Ovary (tissue), 9 donors: ENCODE results near the gene CCL28. TPM values are rescaled to one million over a fixed set of nuclear protein-coding genes. Genes with fewer than 3 reads are reported as not detected.

ENCODE experiments used
- DNase-seq, 5 donors: peaks; one replicate each; pipeline ENCODE4 v3.0.0-alpha.2; 2019 to 2020
- H3K27ac ChIP-seq, 2 donors: fragments of 200-600 bp; one replicate each; pipeline versions ENCODE4 v1.5.1 to v1.8.0; 2019 to 2022
- H3K27me3 ChIP-seq: fragments of 200-600 bp; one replicate; pipeline ENCODE4 v1.8.0; 2022
- H3K36me3 ChIP-seq: fragments of 200-600 bp; sonication (generic); one replicate; pipeline ENCODE4 v1.5.1; 2019
- H3K4me1 ChIP-seq: one replicate; pipeline ENCODE4 v1.8.1; 2013; ENCODE audit warnings: mild to moderate bottlenecking, moderate library complexity; ENCODE audit not compliant: insufficient read depth
- H3K4me3 ChIP-seq: fragments of 200-600 bp; sonication (generic); one replicate; pipeline ENCODE4 v1.5.1; 2017
- H3K9me3 ChIP-seq, 2 donors: fragments of 200-600 bp in 1 of 2; sonication (generic) in 1 of 2; one replicate each; pipeline versions ENCODE4 v1.5.1 to v1.8.1; 2013 to 2019; ENCODE audit warnings: mild to moderate bottlenecking in 1 of 2, moderate library complexity in 1 of 2
- EP300 ChIP-seq: sonication (generic); formaldehyde crosslinking; IDR thresholded peaks from one replicate; pipeline ENCODE4 v1.6.1; 2017; ENCODE audit warnings: antibody characterized with exemption
- POLR2A ChIP-seq: fragments of 450-650 bp; IDR thresholded peaks from one replicate; pipeline ENCODE4 v1.6.1; 2017; ENCODE audit warnings: antibody characterized with exemption, mild to moderate bottlenecking, moderate library complexity
- WGBS, 3 donors: extraction: QIAGEN DNeasy Blood & Tissue Kit in 1 of 3; methylation state at CpG; one replicate each; pipeline versions ENCODE4 v1.1.5 to v1.1.7; 2013 to 2017; 5-methylcytosine and 5-hydroxymethylcytosine counted together
- intact Hi-C, 4 donors: fragments of 100-400 bp; cut with DNase I; formaldehyde crosslinking; loops; one replicate each; pipeline versions ENCODE4 v1.11.0 to v1.15.1; 2022 to 2023
- polyA plus RNA-seq, 2 donors: library from polyadenylated mRNA; stranded (reverse); fragments of 200-250 nt in 1 of 2; fragments of 350-450 nt in 1 of 2; fragmentation: Illumina TruSeq in 1 of 2; extraction: RNeasy Lipid Tissue Mini Kit (QIAGEN cat#74804) in 1 of 2; gene quantifications; one replicate each; pipeline ENCODE4 v1.2.3, GENCODE V29; 2013 to 2014
- total RNA-seq, 7 donors: library from RNA; depleted of rRNA in 2 of 7; stranded (reverse); fragments of >200 nt in 2 of 7; fragmentation: NEBNext Ultra II Directional in 3 of 7; extraction: Animal tissue kit (Norgen Biotek cat#: 25700) in 3 of 7; gene quantifications; one replicate each; pipeline versions ENCODE4 v1.1.0 to v1.2.4, GENCODE V29; 2016 to 2023
- TF ChIP-seq, protein P1 (sequence below), 3 donors: fragments of 450-650 bp in 2 of 3; fragments of 200-600 bp in 1 of 3; IDR thresholded peaks; one replicate each; pipeline versions ENCODE4 v1.5.1 to v1.8.0; 2016 to 2022; ENCODE audit warnings: antibody characterized with exemption in 3 of 3, mild to moderate bottlenecking in 1 of 3
- donor health status: DM: no; HTN: no; CAD: no; lungs with moderate emphysema.
- donor health status: DM: no; HTN: no; CAD: no.
- donor health status: Bipolar disorder and iron deficiency.
- donor health status: DM: yes; HTN: yes; CAD: no.
- donor health status: DM: no; HTN: no; CAD: no.
- donor health status: DM: yes; HTN: yes; CAD: no.

Gene CCL28
- total and polyA plus RNA-seq, 9 donors: 0.59 to 3.2 (median 1.9) TPM; not detected in 1

DNA sequence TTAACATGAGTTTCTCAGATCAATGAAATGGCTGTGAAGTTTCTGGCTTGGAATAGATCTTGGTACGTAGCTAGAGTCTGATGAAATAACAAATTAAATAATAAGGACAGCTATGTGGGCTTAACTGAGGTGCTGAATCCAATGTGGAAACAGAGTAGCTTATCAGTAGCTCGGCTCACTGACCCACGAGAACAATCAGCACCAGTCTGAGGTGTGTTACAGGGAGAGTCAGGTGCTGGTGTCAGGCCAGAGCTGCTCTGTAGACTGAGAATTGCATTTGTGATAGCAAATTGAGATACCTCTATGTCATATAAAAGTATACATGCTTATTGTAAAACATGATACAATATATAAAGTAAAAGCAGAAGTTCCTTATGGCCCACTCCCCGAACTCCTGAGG is 21.2 kb upstream of the CCL28 start:
- Histone ChIP-seq H3K4me3 (no peak overlapping the region), H3K36me3 (no peaks in the 10 kb centered on the region), H3K27me3 (no peaks in the 10 kb centered on the region), H3K27ac (no peak overlapping the region), H3K4me1 (no peaks in the 10 kb centered on the region), H3K9me3 (no peaks in the 10 kb centered on the region)
- intact Hi-C loops: no loop called here
- DNase-seq: no peak
- TF ChIP-seq, protein P1, sequence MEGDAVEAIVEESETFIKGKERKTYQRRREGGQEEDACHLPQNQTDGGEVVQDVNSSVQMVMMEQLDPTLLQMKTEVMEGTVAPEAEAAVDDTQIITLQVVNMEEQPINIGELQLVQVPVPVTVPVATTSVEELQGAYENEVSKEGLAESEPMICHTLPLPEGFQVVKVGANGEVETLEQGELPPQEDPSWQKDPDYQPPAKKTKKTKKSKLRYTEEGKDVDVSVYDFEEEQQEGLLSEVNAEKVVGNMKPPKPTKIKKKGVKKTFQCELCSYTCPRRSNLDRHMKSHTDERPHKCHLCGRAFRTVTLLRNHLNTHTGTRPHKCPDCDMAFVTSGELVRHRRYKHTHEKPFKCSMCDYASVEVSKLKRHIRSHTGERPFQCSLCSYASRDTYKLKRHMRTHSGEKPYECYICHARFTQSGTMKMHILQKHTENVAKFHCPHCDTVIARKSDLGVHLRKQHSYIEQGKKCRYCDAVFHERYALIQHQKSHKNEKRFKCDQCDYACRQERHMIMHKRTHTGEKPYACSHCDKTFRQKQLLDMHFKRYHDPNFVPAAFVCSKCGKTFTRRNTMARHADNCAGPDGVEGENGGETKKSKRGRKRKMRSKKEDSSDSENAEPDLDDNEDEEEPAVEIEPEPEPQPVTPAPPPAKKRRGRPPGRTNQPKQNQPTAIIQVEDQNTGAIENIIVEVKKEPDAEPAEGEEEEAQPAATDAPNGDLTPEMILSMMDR (IDR thresholded peaks at IDR 0.05): no peak
- no peak for TF ChIP-seq EP300
- TF ChIP-seq POLR2A: no peak
- WGBS, 3 donors: 45 to 50% (median 48%) methylated on average over 4 of the region's 4 CpGs

- DNase-seq: no peak
- Histone ChIP-seq H3K27me3 (no peaks in the 10 kb centered on the region), H3K36me3 (no peaks in the 10 kb centered on the region), H3K27ac (no peak overlapping the region), H3K4me3 (no peak overlapping the region), H3K4me1 (no peaks in the 10 kb centered on the region), H3K9me3 (no peaks in the 10 kb centered on the region)
- WGBS, 3 donors: 14 to 19% (median 16%) methylated on average over 3 of the region's 3 CpGs
- TF ChIP-seq POLR2A: no peak
- no peak for TF ChIP-seq EP300
- TF ChIP-seq, protein P1 (IDR thresholded peaks at IDR 0.05): no peak
- intact Hi-C loops: no loop called here
Observed at GRCh38 chr5:43432486-43433375, 20.5 kb upstream of the CCL28 start.

- Histone ChIP-seq H3K9me3 (no peaks in the 10 kb centered on the region), H3K27me3 (no peaks in the 10 kb centered on the region), H3K27ac (no peak overlapping the region), H3K36me3 (no peaks in the 10 kb centered on the region), H3K4me1 (no peaks in the 10 kb centered on the region), H3K4me3 (no peak overlapping the region)
- intact Hi-C loops: no loop called here
- WGBS, 3 donors: 79 to 93% (median 84%) methylated on average over 2 of the region's 2 CpGs
- no peak for DNase-seq
- TF ChIP-seq POLR2A (no peak), EP300 (no peak)
- TF ChIP-seq, protein P1 (IDR thresholded peaks at IDR 0.05): no peak
Observed at GRCh38 chr5:43429706-43430105, 17.5 kb upstream of the CCL28 start.

DNA sequence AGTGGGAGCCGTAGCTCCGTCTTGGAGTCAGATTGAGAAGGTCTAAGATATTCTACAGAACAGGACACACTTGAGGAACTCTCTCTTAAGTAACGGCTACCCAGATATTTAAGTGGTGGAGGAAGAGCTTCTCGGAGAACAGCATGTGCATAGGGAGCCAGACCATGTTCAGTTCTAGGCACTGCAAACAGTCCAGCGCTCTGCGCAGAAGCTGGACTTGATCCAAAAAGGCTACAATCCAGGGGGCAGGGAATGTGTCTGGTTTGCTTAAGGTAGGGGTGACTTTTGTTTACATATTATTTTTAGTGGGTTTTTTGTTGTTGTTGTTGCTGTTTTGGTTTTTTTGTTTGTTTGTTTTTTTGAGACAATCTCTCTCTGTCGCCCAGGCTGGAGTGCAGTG is 16.8 kb upstream of the CCL28 start:
- no peaks in the 10 kb centered on the region for H3K36me3 ChIP-seq
- WGBS, 3 donors: 78 to 79% (median 78%) methylated on average over 7 of the region's 7 CpGs
- no peaks in the 10 kb centered on the region for H3K27me3 ChIP-seq
- H3K4me1 ChIP-seq: no peaks in the 10 kb centered on the region
- no peak for DNase-seq
- intact Hi-C loops: no loop called here
- H3K4me3 ChIP-seq: no peak overlapping the region
- no peaks in the 10 kb centered on the region for H3K9me3 ChIP-seq
- TF ChIP-seq EP300: no peak
- no peak for TF ChIP-seq POLR2A
- TF ChIP-seq, protein P1 (IDR thresholded peaks at IDR 0.05): no peak
- H3K27ac ChIP-seq: no peak overlapping the region
